ENCODE data around the gene NT5DC1.

- no peak for TF ChIP-seq CTCF (conservative IDR thresholded peaks at IDR 0.05; ENCODE audit: low read length)
- TF ChIP-seq EZH2phosphoT487 (IDR thresholded peaks at IDR 0.05; ENCODE audit: borderline replicate concordance), result no peak
Measured at GRCh38 chr6:116090251-116090650, 10.4 kb upstream of the NT5DC1 start.

All from Loucy (cell line).